Stimulated activated effector memory CD8-positive, alpha-beta T cell treated with anti-CD3 and anti-CD28 coated beads, Interleukin-12 subunit alpha, Interleukin-12 subunit beta, amount 100 ng/mL, for 72 hours (primary cell): ENCODE measurements around the gene TRMT61A.
"Not testable (repeated sequence)": the region's sequence is repeated elsewhere in the genome, so short reads cannot be mapped to it uniquely, and the experiment has no call there.

Experiments used
- ATAC-seq: fragments of 150-1000 bp; cut with Tn5 transposase; 2 replicates; pipeline ENCODE4 v1.10.0; 2021
- DNase-seq, 2 donors: peaks; one replicate each; pipeline ENCODE4 v3.0.0; 2021 to 2022; ENCODE audit warnings: low spot score in 2 of 2
- H3K27ac Mint-ChIP-seq: one replicate; pipeline ENCODE4 v1.8.0; 2022; ENCODE audit warnings: mild to moderate bottlenecking, mixed read lengths
- H3K36me3 Mint-ChIP-seq: one replicate; pipeline ENCODE4 v1.8.0; 2022; ENCODE audit warnings: mild to moderate bottlenecking, mixed read lengths
- H3K4me1 Mint-ChIP-seq: one replicate; pipeline ENCODE4 v1.8.0; 2022; ENCODE audit warnings: mixed read lengths
- H3K4me3 Mint-ChIP-seq: one replicate; pipeline ENCODE4 v1.8.0; 2022; ENCODE audit warnings: mild to moderate bottlenecking, mixed read lengths
- H3K9me3 Mint-ChIP-seq: one replicate; pipeline ENCODE4 v1.8.0; 2022; ENCODE audit warnings: mixed read lengths

The TRMT61A gene

GRCh38 chr14:103501921-103502669, 26.9 kb upstream of the TRMT61A start:
- Mint-ChIP-seq H3K4me3 (no peak overlapping the region), H3K9me3 (no peaks in the 10 kb centered on the region), H3K4me1 (peaks cover 26% of the 10 kb centered on the region), H3K36me3 (peaks cover 99% of the 10 kb centered on the region), H3K27ac (peak overlapping the region; percentile 24)
- ATAC-seq: no peak
- no peak for DNase-seq

- H3K36me3 Mint-ChIP-seq: peaks cover 99% of the 10 kb centered on the region
- peak overlapping the region; percentile 45 for H3K27ac Mint-ChIP-seq
- ATAC-seq (no peak), DNase-seq (no peak)
- no peak overlapping the region for H3K4me3 Mint-ChIP-seq
- no peaks in the 10 kb centered on the region for H3K9me3 Mint-ChIP-seq
- peaks cover 26% of the 10 kb centered on the region for H3K4me1 Mint-ChIP-seq
Observed at GRCh38 chr14:103502877-103503276, 26.1 kb upstream of the TRMT61A start.

GRCh38 chr14:103503296-103503695, 25.7 kb upstream of the TRMT61A start:
- no peak overlapping the region for H3K4me3 Mint-ChIP-seq
- H3K27ac Mint-ChIP-seq: peak overlapping the region; percentile 45
- ATAC-seq (no peak), DNase-seq (no peak)
- peaks cover 26% of the 10 kb centered on the region for H3K4me1 Mint-ChIP-seq
- no peaks in the 10 kb centered on the region for H3K9me3 Mint-ChIP-seq
- peaks cover 99% of the 10 kb centered on the region for H3K36me3 Mint-ChIP-seq

DNA sequence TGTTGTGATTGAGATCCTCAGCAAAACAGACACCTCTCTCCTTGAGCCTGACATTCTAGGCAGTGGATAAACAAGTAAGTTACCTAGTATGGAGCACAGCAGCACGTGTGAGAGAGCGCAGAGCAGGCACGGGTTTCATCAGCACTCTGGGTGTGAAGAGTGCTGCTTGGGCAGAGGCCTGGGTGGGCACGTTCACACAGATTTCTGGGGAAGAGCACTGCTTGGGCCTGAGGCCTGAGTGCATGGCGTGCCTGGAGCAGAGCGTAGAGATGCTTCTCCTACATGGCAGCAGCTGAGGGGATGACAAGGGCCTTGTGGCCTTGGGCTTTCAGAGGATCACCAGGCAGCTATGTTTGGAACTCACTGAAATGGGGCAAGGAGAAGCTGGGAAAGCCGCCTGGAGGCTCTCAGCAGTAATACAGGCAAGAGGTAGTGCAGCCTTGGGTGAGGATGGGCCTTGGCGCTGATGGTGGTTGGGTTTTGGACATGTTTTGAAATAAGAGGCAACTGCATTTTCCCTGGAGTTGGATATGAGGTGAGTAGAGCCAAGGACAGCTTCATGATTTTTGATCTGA, 23.9 kb upstream of the TRMT61A start:
- no peaks in the 10 kb centered on the region for H3K9me3 Mint-ChIP-seq
- peaks cover 97% of the 10 kb centered on the region for H3K36me3 Mint-ChIP-seq
- H3K4me1 Mint-ChIP-seq: peaks cover 20% of the 10 kb centered on the region
- ATAC-seq: no peak
- peak overlapping the region; percentile 87 for H3K27ac Mint-ChIP-seq
- H3K4me3 Mint-ChIP-seq: no peak overlapping the region
- no peak for DNase-seq

DNA sequence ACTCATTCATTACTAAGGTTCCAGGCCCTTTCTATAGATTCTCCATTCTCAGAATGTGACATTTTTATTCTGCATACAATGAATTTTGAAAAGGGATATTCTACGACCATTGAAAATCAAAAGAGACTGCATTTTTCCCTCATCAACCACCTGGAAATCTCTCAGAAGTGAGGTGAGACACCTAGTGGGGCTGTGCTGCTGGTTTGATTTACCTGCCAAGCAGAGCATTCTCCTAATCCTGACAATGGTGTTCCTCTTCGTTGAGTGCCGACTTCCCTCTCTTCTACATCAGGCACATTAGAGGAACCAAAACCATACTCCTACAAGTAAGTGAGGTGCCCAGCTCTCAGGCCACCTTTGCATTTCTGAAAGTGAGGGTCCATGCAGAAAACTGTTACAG, 21.2 kb upstream of the TRMT61A start:
- no peak for DNase-seq
- H3K9me3 Mint-ChIP-seq: no peaks in the 10 kb centered on the region
- no peak overlapping the region for H3K27ac Mint-ChIP-seq
- no peak for ATAC-seq
- H3K36me3 Mint-ChIP-seq: peaks cover 88% of the 10 kb centered on the region
- peaks cover 12% of the 10 kb centered on the region for H3K4me1 Mint-ChIP-seq
- H3K4me3 Mint-ChIP-seq: no peak overlapping the region

DNA sequence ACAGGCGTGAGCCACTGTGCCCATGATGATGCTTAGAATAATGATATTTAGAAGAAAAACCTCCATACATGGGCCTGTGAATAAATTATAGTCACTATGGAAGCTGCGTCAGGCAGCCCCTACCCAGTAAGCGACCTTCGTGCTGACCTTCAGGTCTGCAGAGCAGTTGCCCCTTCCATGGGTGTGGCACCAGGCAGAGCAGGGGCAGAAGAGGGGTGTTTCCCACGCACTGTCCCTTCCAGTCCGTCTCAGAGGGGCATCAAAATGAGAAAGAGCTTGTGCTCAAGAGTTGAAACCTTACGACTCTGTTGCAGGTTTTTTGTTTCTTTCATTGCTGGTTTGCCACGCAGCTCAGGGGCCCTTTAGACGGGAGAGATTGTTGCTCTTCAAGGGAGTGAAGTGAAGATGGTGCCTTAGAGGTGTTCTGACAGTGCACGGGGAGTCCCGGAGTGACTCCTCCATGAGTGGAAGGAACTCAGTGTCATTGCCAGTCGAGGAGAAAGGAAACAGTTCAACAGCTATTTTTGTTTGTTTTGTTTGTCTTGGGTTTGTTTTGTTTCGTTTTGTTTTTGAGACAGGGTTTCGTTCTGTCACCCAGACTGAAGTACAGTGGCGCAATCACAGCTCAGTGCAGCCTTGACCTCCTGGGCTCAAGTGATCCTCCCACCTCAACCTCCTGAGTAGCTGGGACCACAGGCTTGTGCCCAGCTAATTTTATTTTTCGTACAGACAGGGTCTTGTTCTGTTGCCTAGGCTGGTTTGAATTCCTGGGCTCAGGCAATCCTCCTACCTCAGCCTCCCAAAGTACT, 20.3 kb upstream of the TRMT61A start:
- H3K9me3 Mint-ChIP-seq: no peaks in the 10 kb centered on the region
- H3K4me3 Mint-ChIP-seq: no peak overlapping the region
- no peak for DNase-seq
- peak overlapping the region; percentile 70 for H3K27ac Mint-ChIP-seq
- H3K4me1 Mint-ChIP-seq: peaks cover 12% of the 10 kb centered on the region
- ATAC-seq: no peak
- peaks cover 79% of the 10 kb centered on the region for H3K36me3 Mint-ChIP-seq

DNA sequence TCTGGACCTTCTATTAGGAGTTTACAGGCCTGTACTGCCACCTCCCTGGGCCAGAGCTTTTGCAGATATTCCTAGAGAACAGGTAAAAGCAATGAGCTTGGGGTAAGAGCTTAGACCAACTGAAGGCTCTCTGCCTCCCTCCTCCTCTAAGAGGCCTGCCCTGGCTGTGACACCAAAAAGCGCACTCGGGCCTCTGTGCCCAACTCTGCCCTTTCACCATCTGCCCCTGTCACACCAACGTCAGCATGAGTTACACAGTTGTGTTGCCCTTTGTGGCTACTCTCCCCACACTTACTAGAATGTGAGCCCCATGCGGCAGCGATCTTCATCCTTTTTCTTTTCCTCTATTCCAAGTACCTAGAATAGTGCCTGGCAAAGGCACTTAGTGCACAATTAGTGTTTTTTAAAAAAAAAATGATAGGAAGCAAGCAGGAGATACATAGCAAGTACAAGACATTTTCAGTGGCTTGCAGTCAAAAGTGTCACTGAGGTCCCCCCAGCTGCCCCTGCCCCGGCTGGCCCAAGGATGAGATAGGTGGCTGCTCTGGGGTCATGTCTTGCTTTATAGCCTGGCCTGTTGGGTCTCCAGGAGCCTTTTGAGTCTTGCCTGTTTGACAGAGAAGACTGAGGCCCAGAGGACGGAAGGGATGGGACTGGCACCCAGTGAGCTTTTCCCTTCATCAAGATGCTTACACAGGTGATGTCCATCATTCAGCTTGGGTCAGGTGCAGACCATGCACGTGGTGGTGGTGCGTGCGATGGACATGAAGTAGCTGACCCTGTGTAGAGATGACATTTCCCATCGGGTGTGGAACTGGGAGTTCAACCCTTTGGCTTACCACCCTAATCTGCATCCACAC, 18.9 kb upstream of the TRMT61A start:
- Mint-ChIP-seq H3K36me3 (peaks cover 65% of the 10 kb centered on the region), H3K27ac (peak overlapping the region; percentile 70), H3K9me3 (no peaks in the 10 kb centered on the region), H3K4me1 (peaks cover 9% of the 10 kb centered on the region), H3K4me3 (no peak overlapping the region)
- DNase-seq (no peak), ATAC-seq (no peak)

DNA sequence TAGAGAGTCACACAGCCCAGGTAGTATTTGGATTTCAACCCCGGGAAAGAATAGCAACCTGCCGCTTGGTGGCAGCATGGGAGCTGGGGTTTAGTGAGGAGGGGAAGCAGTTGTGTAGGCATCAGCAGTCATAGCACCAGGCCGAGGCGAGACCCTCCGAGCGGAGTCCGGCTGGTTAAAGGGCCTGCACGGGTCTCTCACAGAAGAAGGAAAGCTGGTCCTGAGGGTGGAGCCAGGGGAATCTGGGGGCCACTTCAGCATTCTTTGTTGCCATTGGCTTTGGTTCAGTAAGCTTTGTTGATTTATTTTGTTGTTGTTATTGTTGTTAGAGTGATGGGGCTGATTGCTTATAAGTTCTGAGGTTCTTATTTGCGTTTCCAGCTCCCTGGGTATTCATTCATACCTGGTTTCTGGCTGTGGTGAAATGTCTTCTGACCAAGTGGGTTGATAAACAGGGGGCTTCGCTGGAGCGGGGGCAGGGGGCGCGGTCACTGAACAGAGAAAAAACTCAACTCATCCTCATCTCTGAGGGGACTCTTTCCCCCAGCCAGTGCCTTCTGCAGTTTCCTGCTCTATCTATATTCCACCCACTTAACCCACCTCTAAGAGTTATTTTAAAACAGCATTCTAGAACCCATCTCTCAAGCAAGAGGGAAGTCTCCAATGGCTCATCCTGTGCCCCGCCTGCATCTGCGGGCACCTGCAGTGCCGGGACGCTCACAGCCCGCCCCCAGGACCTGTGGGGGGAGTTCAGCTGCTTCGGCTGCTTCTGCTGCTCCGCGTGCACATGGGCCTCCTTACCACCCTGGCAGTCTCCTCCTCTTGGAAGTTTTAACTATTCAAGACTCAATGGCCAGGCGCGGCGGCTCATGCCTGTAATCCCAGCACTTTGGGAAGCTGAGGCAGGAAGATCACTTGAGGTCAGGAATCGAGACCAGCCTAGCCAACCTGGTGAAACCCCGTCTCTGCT, 18.0 kb upstream of the TRMT61A start:
- H3K27ac Mint-ChIP-seq: peak overlapping the region; percentile 70
- ATAC-seq (no peak), DNase-seq (no peak)
- H3K4me1 Mint-ChIP-seq: peaks cover 4% of the 10 kb centered on the region
- H3K4me3 Mint-ChIP-seq: no peak overlapping the region
- peaks cover 56% of the 10 kb centered on the region for H3K36me3 Mint-ChIP-seq
- no peaks in the 10 kb centered on the region for H3K9me3 Mint-ChIP-seq

DNA sequence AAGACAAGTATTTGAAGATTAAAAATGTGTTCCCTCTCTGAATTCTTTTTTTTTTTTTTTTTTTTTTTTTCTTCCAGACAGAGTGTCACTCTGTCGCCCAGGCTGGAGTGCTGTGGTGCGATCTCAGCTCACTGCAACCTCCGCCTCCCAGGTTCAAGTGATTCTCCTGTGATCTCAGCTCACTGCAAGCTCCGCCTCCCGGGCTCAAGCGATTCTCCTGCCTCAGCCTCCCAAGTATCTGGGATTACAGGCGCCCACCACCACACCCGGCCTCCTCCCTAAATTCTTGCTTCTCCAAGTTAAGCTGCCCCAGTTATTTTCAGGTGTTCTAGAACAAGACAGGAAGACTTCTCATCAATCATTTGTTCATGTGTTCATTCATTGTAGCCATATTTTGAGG, 16.8 kb upstream of the TRMT61A start:
- not testable (repeated sequence) for H3K4me3 Mint-ChIP-seq, H3K4me1 Mint-ChIP-seq, ATAC-seq, DNase-seq, H3K9me3 Mint-ChIP-seq, H3K27ac Mint-ChIP-seq
- H3K36me3 Mint-ChIP-seq: peaks cover 44% of the 10 kb centered on the region

DNA sequence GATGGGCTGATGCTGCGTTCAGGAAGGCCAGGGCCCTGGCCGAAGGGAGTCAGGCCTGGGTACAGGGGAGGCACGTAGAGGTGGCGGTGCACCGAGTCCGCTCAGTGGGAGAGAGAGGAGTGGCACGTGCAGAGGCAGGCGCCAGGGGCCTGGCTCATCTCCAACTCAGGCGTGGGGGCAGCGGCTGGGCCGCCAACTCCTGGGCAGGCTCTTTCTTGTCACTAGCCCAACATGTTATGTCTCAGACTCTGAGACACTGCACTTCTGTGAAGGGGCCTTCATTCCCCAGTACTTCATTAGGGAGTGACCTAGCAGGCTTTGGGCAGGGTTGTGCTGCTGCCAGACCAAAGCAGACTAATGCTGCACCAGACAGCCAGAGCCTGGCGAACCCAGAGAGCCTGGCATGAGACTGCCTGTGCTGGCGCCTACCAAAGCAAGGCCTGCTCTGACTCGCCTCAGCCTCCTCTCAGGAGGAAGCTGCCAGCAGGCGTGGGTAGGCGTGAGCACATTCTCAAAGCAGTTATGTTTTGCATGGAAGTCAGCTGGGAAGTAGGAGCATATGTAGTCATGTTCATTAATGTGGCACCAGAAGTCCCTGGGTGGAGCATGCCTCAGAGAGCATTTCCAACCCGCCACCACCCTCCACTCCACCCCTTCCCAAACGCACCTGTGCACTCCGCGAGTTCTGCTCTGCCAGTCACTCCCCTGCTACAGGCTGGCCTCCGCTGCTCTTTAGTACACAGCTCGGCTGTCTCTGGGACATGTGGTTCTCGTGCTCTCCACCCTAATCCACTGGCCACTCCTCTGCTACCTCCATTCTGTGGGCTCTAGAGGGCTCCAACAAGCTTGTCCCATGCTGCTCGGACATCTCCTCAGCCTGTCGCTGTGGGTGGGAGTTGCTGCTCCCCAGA, 16.0 kb upstream of the TRMT61A start:
- Mint-ChIP-seq H3K27ac (no peak overlapping the region), H3K9me3 (no peaks in the 10 kb centered on the region), H3K4me1 (peaks cover 4% of the 10 kb centered on the region), H3K36me3 (peaks cover 36% of the 10 kb centered on the region), H3K4me3 (no peak overlapping the region)
- DNase-seq (no peak), ATAC-seq (no peak)

DNA sequence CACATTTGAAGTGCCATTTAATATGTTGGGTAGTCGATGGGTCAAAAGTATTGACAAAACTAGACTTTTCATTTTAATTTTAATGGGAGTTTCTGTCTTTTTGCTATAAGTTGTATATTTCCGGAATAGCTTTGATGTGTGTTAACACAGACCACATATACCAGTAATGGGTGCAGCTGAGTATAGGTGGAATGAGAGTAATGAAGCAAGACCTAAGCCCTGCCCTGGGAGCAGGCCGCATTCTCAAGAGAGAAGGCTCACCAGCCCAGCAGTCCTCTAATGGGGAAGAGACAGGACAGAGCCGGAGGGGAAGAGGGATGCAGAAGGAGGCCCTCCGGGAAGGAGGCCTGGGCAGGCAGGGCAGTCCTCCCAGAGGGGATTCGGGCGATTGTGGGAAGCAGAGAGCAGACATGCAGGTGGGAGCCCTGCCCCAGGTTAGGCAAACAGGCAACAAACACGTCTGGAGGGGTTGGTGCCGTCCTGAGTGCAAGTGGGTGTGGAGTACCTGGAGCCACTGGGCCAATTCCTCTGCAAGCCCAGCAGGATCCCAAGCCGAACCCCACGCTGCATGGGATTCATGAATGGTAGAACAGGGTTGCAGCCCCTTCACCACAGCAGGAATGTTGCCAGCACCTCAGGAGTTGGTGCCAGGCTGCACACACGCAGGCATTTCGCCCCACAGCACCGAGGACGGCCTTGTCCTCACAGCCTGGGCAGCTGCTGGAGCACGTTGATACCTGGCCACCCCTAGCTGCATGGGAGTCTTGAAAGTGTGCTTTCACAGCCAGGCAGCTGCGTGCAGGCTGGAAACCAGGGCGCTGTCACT, 14.2 kb upstream of the TRMT61A start:
- H3K36me3 Mint-ChIP-seq: peaks cover 27% of the 10 kb centered on the region
- ATAC-seq (no peak), DNase-seq (no peak)
- peaks cover 14% of the 10 kb centered on the region for H3K4me1 Mint-ChIP-seq
- H3K4me3 Mint-ChIP-seq: no peak overlapping the region
- no peak overlapping the region for H3K27ac Mint-ChIP-seq
- no peaks in the 10 kb centered on the region for H3K9me3 Mint-ChIP-seq

DNA sequence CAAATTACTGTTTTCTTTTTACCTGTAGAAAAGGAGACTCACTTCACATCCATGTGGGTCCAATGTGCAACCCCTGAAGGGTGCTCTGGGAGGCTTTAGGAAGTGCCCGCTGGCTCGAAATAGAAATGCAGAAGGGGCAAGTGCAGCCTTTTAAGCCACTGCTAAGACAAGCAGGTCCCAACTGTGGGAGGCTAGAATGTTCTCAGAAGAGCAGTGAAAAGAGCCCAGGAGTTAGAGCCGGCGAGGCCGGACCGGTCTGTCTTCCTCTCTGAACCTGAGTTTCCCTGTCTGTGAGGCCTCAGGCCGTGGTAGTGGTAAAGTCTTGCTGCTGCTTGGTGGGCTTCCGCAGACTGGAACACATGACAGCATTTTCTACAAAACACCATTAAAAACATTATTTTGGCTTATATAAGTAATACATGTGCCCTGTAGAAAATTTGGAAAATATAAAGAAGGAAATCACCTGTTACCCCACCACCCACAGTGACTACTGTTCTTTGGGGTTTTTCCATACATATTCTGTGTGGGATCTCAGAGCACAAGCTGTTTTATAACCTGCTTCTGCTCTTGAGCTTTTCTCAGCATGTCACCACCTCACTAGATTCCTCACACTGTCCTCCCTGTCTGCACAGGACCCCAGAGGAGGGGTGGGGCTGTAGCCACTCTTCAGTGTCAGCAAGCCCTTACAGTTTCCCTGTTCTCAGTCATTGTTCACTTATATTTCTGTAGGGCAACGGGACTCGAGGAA, 12.4 kb upstream of the TRMT61A start:
- peak overlapping the region; percentile 52 for H3K27ac Mint-ChIP-seq
- H3K4me3 Mint-ChIP-seq: no peak overlapping the region
- peaks cover 14% of the 10 kb centered on the region for H3K4me1 Mint-ChIP-seq
- DNase-seq (no peak), ATAC-seq (no peak)
- H3K9me3 Mint-ChIP-seq: no peaks in the 10 kb centered on the region
- H3K36me3 Mint-ChIP-seq: peaks cover 17% of the 10 kb centered on the region
